Astrocyte (in vitro differentiated cells and primary cell): Measurements from ENCODE around the gene KLK2. TPM values are rescaled to one million over a fixed set of nuclear protein-coding genes. Genes with fewer than 3 reads are reported as not detected.

Source experiments
- DNase-seq: peaks from one replicate; pipeline ENCODE4 v3.0.0-alpha.2; 2010; ENCODE audit warnings: low read depth
- FAIRE-seq: peaks from 2 replicates; lab custom pipeline; 2011; peaks lifted over from hg19 to GRCh38; lab: Jason Lieb, UNC
- H2AFZ ChIP-seq: 2 replicates; pipeline ENCODE4 v1.6.0; 2012; ENCODE audit warnings: low read depth, low read length, inconsistent platforms
- H3K27ac ChIP-seq: 2 replicates; pipeline ENCODE4 v1.5.1; 2011; ENCODE audit warnings: low read depth, low read length, inconsistent platforms
- H3K27me3 ChIP-seq: 2 replicates; pipeline ENCODE4 v1.6.0; 2011; ENCODE audit warnings: low read length, inconsistent platforms; ENCODE audit not compliant: insufficient read depth
- H3K36me3 ChIP-seq: 2 replicates; pipeline ENCODE4 v1.5.1; 2011; ENCODE audit warnings: low read length, inconsistent platforms; ENCODE audit not compliant: insufficient read depth
- H3K4me1 ChIP-seq: 2 replicates; pipeline ENCODE4 v1.5.1; 2011; ENCODE audit warnings: low read length, inconsistent platforms; ENCODE audit not compliant: insufficient read depth
- H3K4me2 ChIP-seq: 2 replicates; pipeline ENCODE4 v1.6.0; 2012; ENCODE audit warnings: low read length, inconsistent platforms
- H3K4me3 ChIP-seq: 2 replicates; pipeline ENCODE4 v1.5.1; 2011; ENCODE audit warnings: low read depth, mild to moderate bottlenecking, low read length, inconsistent platforms; ENCODE audit not compliant: insufficient read depth
- H3K79me2 ChIP-seq: 2 replicates; pipeline ENCODE4 v1.6.0; 2012; ENCODE audit warnings: mild to moderate bottlenecking, low read length, inconsistent platforms; ENCODE audit not compliant: insufficient read depth
- H3K9ac ChIP-seq: 2 replicates; pipeline ENCODE4 v1.6.0; 2012; ENCODE audit warnings: mild to moderate bottlenecking, low read length, inconsistent platforms
- H3K9me3 ChIP-seq: 2 replicates; pipeline ENCODE4 v1.5.1; 2012; ENCODE audit warnings: low read depth, mild to moderate bottlenecking, low read length, inconsistent platforms; ENCODE audit not compliant: insufficient read depth
- H4K20me1 ChIP-seq: 2 replicates; pipeline ENCODE4 v1.6.0; 2012; ENCODE audit warnings: low read length, inconsistent platforms; ENCODE audit not compliant: insufficient read depth
- H3K27ac Mint-ChIP-seq: one replicate; pipeline ENCODE4 v1.8.0; 2021; ENCODE audit warnings: mild to moderate bottlenecking, mixed read lengths; ENCODE audit not compliant: unreplicated experiment
- H3K27me3 Mint-ChIP-seq: one replicate; pipeline ENCODE4 v1.8.0; 2021; ENCODE audit warnings: low read depth, mixed read lengths; ENCODE audit not compliant: unreplicated experiment
- H3K36me3 Mint-ChIP-seq: one replicate; pipeline ENCODE4 v1.8.0; 2021; ENCODE audit warnings: low read depth, mixed read lengths; ENCODE audit not compliant: unreplicated experiment
- H3K4me1 Mint-ChIP-seq: one replicate; pipeline ENCODE4 v1.8.0; 2021; ENCODE audit warnings: low read depth, mixed read lengths; ENCODE audit not compliant: unreplicated experiment
- H3K4me3 Mint-ChIP-seq: one replicate; pipeline ENCODE4 v1.8.0; 2021; ENCODE audit warnings: mild to moderate bottlenecking, moderate library complexity, mixed read lengths; ENCODE audit not compliant: unreplicated experiment
- H3K9me3 Mint-ChIP-seq: one replicate; pipeline ENCODE4 v1.8.0; 2021; ENCODE audit warnings: mild to moderate bottlenecking, mixed read lengths; ENCODE audit not compliant: unreplicated experiment
- EZH2 ChIP-seq: IDR thresholded peaks from 2 replicates; pipeline ENCODE4 v1.6.1; 2012; ENCODE audit warnings: mild to moderate bottlenecking, low read length, inconsistent platforms; ENCODE audit not compliant: insufficient read depth
- total RNA-seq: library from RNA; stranded (reverse); gene quantifications from 2 replicates; pipeline ENCODE4 v1.2.1, GENCODE V29; 2021
- TF ChIP-seq, protein P1 (sequence below): IDR thresholded peaks from 2 replicates; pipeline ENCODE4 v1.5.1; 2011; ENCODE audit warnings: low read depth, mild to moderate bottlenecking, inconsistent platforms, low read length, moderate library complexity; ENCODE audit not compliant: insufficient read depth

KLK2 gene
- total RNA-seq, 1 donor from 2014 or later: not detected

DNA sequence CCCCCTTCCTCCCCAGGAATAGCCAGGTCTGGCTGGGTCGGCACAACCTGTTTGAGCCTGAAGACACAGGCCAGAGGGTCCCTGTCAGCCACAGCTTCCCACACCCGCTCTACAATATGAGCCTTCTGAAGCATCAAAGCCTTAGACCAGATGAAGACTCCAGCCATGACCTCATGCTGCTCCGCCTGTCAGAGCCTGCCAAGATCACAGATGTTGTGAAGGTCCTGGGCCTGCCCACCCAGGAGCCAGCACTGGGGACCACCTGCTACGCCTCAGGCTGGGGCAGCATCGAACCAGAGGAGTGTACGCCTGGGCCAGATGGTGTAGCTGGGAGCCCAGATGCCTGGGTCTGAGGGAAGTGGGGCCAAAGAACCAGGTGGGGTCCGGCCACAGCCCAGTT is 3.2 kb downstream of the KLK2 start:
- Mint-ChIP-seq H3K27me3 (peaks cover 24% of the 10 kb centered on the region), H3K9me3 (peaks cover 4% of the 10 kb centered on the region), H3K36me3 (no peaks in the 10 kb centered on the region), H3K27ac (no peak overlapping the region), H3K4me1 (no peaks in the 10 kb centered on the region), H3K4me3 (no peak overlapping the region)
- Histone ChIP-seq H3K9me3 (no peaks in the 10 kb centered on the region), H3K4me2 (no peak overlapping the region), H3K27ac (no peak overlapping the region), H4K20me1 (no peaks in the 10 kb centered on the region), H3K4me1 (no peaks in the 10 kb centered on the region), H3K79me2 (no peaks in the 10 kb centered on the region), H3K36me3 (no peaks in the 10 kb centered on the region), H3K9ac (no peak overlapping the region), H2AFZ (no peak overlapping the region), H3K4me3 (no peak overlapping the region), H3K27me3 (no peaks in the 10 kb centered on the region)
- DNase-seq: no peak
- TF ChIP-seq, protein P1, sequence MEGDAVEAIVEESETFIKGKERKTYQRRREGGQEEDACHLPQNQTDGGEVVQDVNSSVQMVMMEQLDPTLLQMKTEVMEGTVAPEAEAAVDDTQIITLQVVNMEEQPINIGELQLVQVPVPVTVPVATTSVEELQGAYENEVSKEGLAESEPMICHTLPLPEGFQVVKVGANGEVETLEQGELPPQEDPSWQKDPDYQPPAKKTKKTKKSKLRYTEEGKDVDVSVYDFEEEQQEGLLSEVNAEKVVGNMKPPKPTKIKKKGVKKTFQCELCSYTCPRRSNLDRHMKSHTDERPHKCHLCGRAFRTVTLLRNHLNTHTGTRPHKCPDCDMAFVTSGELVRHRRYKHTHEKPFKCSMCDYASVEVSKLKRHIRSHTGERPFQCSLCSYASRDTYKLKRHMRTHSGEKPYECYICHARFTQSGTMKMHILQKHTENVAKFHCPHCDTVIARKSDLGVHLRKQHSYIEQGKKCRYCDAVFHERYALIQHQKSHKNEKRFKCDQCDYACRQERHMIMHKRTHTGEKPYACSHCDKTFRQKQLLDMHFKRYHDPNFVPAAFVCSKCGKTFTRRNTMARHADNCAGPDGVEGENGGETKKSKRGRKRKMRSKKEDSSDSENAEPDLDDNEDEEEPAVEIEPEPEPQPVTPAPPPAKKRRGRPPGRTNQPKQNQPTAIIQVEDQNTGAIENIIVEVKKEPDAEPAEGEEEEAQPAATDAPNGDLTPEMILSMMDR: no peak
- no peak for TF ChIP-seq EZH2
- FAIRE-seq: no peak

- Histone ChIP-seq H3K9me3 (no peaks in the 10 kb centered on the region), H3K4me3 (no peak overlapping the region), H3K4me1 (no peaks in the 10 kb centered on the region), H3K4me2 (no peak overlapping the region), H3K79me2 (no peaks in the 10 kb centered on the region), H3K27ac (no peak overlapping the region), H3K9ac (no peak overlapping the region), H3K36me3 (no peaks in the 10 kb centered on the region), H4K20me1 (no peaks in the 10 kb centered on the region), H3K27me3 (no peaks in the 10 kb centered on the region), H2AFZ (no peak overlapping the region)
- DNase-seq (no peak), FAIRE-seq (no peak)
- H3K36me3 Mint-ChIP-seq: no peaks in the 10 kb centered on the region
- TF ChIP-seq EZH2: no peak
- TF ChIP-seq, protein P1: no peak
- no peak overlapping the region for H3K4me3 Mint-ChIP-seq
- peaks cover 23% of the 10 kb centered on the region for H3K27me3 Mint-ChIP-seq
- peaks cover 4% of the 10 kb centered on the region for H3K9me3 Mint-ChIP-seq
- no peaks in the 10 kb centered on the region for H3K4me1 Mint-ChIP-seq
- H3K27ac Mint-ChIP-seq: no peak overlapping the region
These were observed 4.1 kb downstream of the KLK2 start for GRCh38 chr19:50877338-50877737.

DNA sequence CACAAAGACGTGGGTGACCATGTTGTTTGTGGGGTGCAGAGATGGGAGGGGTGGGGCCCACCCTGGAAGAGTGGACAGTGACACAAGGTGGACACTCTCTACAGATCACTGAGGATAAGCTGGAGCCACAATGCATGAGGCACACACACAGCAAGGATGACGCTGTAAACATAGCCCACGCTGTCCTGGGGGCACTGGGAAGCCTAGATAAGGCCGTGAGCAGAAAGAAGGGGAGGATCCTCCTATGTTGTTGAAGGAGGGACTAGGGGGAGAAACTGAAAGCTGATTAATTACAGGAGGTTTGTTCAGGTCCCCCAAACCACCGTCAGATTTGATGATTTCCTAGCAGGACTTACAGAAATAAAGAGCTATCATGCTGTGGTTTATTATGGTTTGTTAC is 5.6 kb downstream of the KLK2 start:
- DNase-seq (no peak), FAIRE-seq (no peak)
- no peak overlapping the region for H3K27ac ChIP-seq
- H3K27me3 ChIP-seq: no peaks in the 10 kb centered on the region
- no peaks in the 10 kb centered on the region for H3K36me3 ChIP-seq
- no peak overlapping the region for H3K9ac ChIP-seq
- no peak overlapping the region for H3K4me2 ChIP-seq
- no peak overlapping the region for H3K4me3 Mint-ChIP-seq
- H3K79me2 ChIP-seq: no peaks in the 10 kb centered on the region
- H2AFZ ChIP-seq: no peak overlapping the region
- peaks cover 4% of the 10 kb centered on the region for H3K9me3 Mint-ChIP-seq
- no peak overlapping the region for H3K4me3 ChIP-seq
- H3K9me3 ChIP-seq: no peaks in the 10 kb centered on the region
- H3K4me1 ChIP-seq: no peaks in the 10 kb centered on the region
- no peak for TF ChIP-seq EZH2
- TF ChIP-seq, protein P1: no peak
- H3K27ac Mint-ChIP-seq: no peak overlapping the region
- H3K27me3 Mint-ChIP-seq: peaks cover 21% of the 10 kb centered on the region
- no peaks in the 10 kb centered on the region for H3K4me1 Mint-ChIP-seq
- H4K20me1 ChIP-seq: no peaks in the 10 kb centered on the region
- no peaks in the 10 kb centered on the region for H3K36me3 Mint-ChIP-seq
